ENCODE results near the gene SAMM50. TPM values are rescaled to one million over a fixed set of nuclear protein-coding genes. Genes with fewer than 3 reads are reported as not detected.

The SAMM50 gene
- total RNA-seq, 1 experiment from 2014 or later: 67.2 TPM

DNA sequence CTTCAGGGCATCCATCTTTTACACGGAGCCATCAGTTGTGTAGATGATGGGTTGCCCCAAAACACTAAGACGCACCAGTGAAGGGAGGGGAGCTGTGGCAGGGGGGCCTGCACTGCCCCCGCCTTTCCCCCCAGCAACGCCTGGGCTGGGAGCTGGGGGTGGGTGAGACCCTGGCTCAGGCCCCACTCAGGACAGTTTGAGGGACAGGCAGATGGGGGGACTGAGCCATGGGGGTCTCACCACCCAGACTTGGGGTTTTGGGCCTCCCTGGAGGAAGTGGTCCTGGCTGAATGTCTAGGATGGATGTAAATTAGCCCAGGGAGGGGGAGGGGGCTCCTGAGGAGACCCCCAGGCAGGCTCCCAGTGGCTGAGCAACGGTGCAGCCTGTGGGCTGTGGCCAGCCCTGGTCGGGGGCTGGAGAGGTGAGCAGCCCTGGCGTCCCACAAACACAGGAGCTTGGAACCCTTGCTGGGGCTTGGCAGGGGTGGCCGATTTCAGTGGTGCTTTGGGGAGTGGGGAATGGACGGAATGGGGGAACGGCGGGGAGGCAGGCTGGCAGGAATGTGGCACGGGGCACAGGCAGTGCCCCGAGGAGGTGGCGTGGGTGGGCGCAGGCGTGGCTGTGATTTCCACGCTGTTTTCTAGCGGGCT lies 74.9 kb downstream of the SAMM50 start:
- Histone ChIP-seq H3K4me1 (ENCODE audit: insufficient read depth, low read length, poor library complexity, severe bottlenecking) (peaks cover 25% of the 10 kb centered on the region), H3K9me3 (ENCODE audit: low read depth, low read length, poor library complexity, severe bottlenecking) (no peaks in the 10 kb centered on the region), H3K36me3 (ENCODE audit: insufficient read depth, low read length, poor library complexity, severe bottlenecking) (no peaks in the 10 kb centered on the region), H3K4me3 (ENCODE audit: low read depth, low read length, poor library complexity, severe bottlenecking) (no peak overlapping the region), H3K27ac (ENCODE audit: low read depth, low read length, poor library complexity, severe bottlenecking) (no peak overlapping the region), H3K27me3 (replicated peaks; ENCODE audit: insufficient read depth, low read depth, low read length, poor library complexity) (no peaks in the 10 kb centered on the region)
- CTCF ChIA-PET: no interaction called here
- BruUV-seq (replicated peaks): no TSS peak
- POLR2A ChIA-PET (ENCODE audit: low non-redundant PET): no interaction called here
- no peak for DNase-seq (ENCODE audit: low spot score)
- no peak for TF ChIP-seq EZH2 (IDR thresholded peaks at IDR 0.05; ENCODE audit: borderline replicate concordance, low read depth, low read length, poor library complexity, severe bottlenecking)
- TF ChIP-seq, protein P1, sequence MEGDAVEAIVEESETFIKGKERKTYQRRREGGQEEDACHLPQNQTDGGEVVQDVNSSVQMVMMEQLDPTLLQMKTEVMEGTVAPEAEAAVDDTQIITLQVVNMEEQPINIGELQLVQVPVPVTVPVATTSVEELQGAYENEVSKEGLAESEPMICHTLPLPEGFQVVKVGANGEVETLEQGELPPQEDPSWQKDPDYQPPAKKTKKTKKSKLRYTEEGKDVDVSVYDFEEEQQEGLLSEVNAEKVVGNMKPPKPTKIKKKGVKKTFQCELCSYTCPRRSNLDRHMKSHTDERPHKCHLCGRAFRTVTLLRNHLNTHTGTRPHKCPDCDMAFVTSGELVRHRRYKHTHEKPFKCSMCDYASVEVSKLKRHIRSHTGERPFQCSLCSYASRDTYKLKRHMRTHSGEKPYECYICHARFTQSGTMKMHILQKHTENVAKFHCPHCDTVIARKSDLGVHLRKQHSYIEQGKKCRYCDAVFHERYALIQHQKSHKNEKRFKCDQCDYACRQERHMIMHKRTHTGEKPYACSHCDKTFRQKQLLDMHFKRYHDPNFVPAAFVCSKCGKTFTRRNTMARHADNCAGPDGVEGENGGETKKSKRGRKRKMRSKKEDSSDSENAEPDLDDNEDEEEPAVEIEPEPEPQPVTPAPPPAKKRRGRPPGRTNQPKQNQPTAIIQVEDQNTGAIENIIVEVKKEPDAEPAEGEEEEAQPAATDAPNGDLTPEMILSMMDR (conservative IDR thresholded peaks at IDR 0.05; ENCODE audit: low read depth, low read length): no peak
- intact Hi-C loops (cut with micrococcal nuclease; ENCODE audit: unreplicated experiment): no loop called here

DNA sequence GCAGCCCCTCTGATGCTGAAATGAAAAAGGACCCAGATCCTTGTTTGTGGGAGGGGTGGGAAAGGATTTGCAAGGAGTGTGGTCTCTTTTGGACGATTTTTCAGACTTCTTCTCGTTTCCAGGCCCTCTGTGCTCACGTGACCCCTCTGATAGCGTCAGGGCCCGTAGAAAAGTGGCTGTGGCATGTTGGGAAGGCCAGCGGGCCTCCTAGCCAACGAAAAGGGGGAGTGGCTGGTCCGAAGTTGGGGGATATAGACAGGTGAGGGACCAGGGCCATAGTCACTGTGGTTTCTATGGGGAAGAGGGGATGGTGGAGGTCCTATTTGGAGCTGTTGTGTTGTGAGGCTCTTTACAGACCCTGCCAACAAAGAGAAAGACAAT lies 75.5 kb downstream of the SAMM50 start:
- CTCF ChIA-PET: interaction anchor here (1.1 kb wide), 1 partner anchor 37 kb away, joined by 3 read pairs; no protein-coding TSS in a partner anchor
- no peak overlapping the region for H3K4me3 ChIP-seq (ENCODE audit: low read depth, low read length, poor library complexity, severe bottlenecking)

GRCh38 chr22:44031158-44031952 lies 76.1 kb downstream of the SAMM50 start:
- ChIA-PET CTCF (interaction anchor here (1.1 kb wide), 1 partner anchor 38 kb away, joined by 3 read pairs; no protein-coding TSS in a partner anchor), POLR2A (ENCODE audit: low non-redundant PET) (no interaction called here)
- intact Hi-C loops (cut with micrococcal nuclease; ENCODE audit: unreplicated experiment): no loop called here
- no TSS peak for BruUV-seq (replicated peaks)
- no peak overlapping the region for H3K27ac ChIP-seq (ENCODE audit: low read depth, low read length, poor library complexity, severe bottlenecking)
- H3K36me3 ChIP-seq (ENCODE audit: insufficient read depth, low read length, poor library complexity, severe bottlenecking): no peaks in the 10 kb centered on the region
- H3K4me3 ChIP-seq (ENCODE audit: low read depth, low read length, poor library complexity, severe bottlenecking): no peak overlapping the region
- DNase-seq (ENCODE audit: low spot score): peak; percentile 16
- H3K4me1 ChIP-seq (ENCODE audit: insufficient read depth, low read length, poor library complexity, severe bottlenecking): peaks cover 16% of the 10 kb centered on the region
- H3K27me3 ChIP-seq (replicated peaks; ENCODE audit: insufficient read depth, low read depth, low read length, poor library complexity): no peaks in the 10 kb centered on the region
- H3K9me3 ChIP-seq (ENCODE audit: low read depth, low read length, poor library complexity, severe bottlenecking): no peaks in the 10 kb centered on the region
- no peak for TF ChIP-seq EZH2 (IDR thresholded peaks at IDR 0.05; ENCODE audit: borderline replicate concordance, low read depth, low read length, poor library complexity, severe bottlenecking)
- TF ChIP-seq, protein P1 (conservative IDR thresholded peaks at IDR 0.05; ENCODE audit: low read depth, low read length): no peak

More for the DNA sequence above, 75.5 kb downstream of the SAMM50 start:
- POLR2A ChIA-PET (ENCODE audit: low non-redundant PET): no interaction called here
- no peak for DNase-seq (ENCODE audit: low spot score)
- H3K27me3 ChIP-seq (replicated peaks; ENCODE audit: insufficient read depth, low read depth, low read length, poor library complexity): no peaks in the 10 kb centered on the region
- no peak overlapping the region for H3K27ac ChIP-seq (ENCODE audit: low read depth, low read length, poor library complexity, severe bottlenecking)
- no peaks in the 10 kb centered on the region for H3K36me3 ChIP-seq (ENCODE audit: insufficient read depth, low read length, poor library complexity, severe bottlenecking)
- intact Hi-C loops (cut with micrococcal nuclease; ENCODE audit: unreplicated experiment): no loop called here
- no TSS peak for BruUV-seq (replicated peaks)
- H3K4me1 ChIP-seq (ENCODE audit: insufficient read depth, low read length, poor library complexity, severe bottlenecking): peaks cover 23% of the 10 kb centered on the region
- H3K9me3 ChIP-seq (ENCODE audit: low read depth, low read length, poor library complexity, severe bottlenecking): no peaks in the 10 kb centered on the region
- TF ChIP-seq EZH2 (IDR thresholded peaks at IDR 0.05; ENCODE audit: borderline replicate concordance, low read depth, low read length, poor library complexity, severe bottlenecking): no peak
- TF ChIP-seq, protein P1 (conservative IDR thresholded peaks at IDR 0.05; ENCODE audit: low read depth, low read length): no peak
